Occipital lobe (tissue), 2 donors: ENCODE data around the gene C4orf51. TPM values are rescaled to one million over a fixed set of nuclear protein-coding genes. Genes with fewer than 3 reads are reported as not detected.

Experiments used
- DNase-seq: peaks from one replicate; lab custom pipeline; 2025; lab: John Stamatoyannopoulos, UW
- total RNA-seq: library from RNA; depleted of rRNA; stranded (reverse); fragments of >200 nt; gene quantifications from one replicate; pipeline ENCODE4 v1.2.3, GENCODE V29; 2014

Gene C4orf51
- total RNA-seq, 1 donor from 2014 or later: not detected

DNA sequence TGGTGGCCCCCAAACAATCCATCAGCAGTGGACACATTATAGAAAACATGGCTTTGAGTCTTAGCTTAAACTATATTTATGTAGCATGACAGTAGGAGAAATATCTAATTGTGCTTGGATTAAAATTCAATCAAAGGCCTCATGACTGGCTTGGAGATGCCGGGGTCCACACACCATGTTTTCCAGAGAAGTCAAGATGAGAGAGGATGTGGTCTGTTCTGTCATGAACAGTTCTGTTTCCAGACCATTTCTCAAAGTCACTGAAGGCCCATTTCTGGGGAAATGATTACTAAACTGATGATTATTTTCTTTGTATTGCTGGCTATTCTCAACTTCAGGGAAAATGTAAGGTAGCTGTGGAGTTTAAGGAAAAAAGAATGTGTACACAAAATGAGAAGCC, 76.3 kb downstream of the C4orf51 start:
- no peak for DNase-seq

- no peak for DNase-seq
Observed at GRCh38 chr4:145757188-145757587, 77.2 kb downstream of the C4orf51 start.

DNA sequence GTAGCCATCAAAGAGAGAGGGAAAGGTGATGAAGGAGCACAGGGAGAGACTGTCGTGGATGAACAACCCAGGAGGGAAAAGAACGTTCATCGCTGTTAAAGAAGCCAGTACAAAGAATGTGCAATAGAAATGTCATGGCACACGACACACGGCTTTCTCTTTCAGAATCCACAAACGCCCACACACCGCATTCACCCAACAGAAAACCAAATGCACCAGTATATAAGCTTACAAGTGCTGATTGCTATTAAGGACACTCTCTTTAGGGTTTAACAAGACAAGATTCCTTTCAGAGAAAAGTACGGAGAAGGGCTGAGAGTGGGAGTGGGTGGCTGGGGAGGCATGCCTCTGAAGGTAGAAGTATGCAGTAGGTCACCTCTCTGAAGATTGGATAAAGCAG, 80.2 kb downstream of the C4orf51 start:
- no peak for DNase-seq

DNA sequence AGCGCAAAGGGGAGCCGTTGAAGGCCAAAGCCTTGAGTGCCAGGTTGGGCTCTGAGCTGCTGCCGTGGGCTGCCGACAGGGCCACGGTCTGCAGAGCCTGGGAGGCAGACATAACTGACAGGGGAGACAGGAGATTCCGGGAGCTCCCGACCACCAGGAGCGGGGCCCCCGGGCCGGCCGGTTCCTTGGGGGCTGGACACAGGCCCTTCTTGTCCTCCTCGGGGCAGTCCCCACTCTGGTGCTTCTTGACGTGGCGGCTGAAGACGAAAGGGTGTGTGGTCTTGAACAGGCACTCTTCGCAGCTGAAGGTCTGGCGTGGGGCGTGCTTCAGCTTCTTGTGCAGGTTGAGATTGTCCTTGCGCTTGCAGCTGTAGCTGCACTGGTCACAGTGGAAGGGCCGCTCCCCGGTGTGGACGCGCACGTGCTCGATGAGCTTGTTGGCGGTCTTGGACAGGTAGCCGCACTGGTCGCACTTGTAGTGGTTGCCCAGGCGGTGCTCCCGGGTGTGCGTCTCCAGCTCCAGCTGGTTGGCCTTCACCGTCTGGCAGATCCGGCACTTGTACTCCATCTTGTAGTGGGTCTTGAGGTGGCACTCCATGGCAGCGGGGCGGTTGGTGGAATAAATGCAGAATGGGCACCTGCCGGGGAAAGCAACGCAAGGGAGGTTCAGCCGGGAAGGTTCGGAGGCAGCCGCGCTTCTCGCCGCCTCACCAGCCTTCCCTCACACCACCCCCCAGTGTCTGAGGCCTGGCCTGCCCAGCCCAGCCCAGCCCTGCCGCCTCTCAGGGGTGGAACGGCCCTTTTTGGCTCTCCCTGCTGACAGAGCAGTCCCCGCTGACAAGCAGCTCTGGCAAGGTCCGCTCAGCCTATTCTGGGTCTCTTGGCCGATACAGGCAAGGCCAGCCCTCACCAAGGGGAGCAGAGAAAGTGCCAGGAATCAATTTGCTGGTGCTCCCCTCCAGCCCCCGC, 81.3 kb downstream of the C4orf51 start:
- DNase-seq: no peak

- no peak for DNase-seq
Observed at GRCh38 chr4:145762719-145763118, 82.8 kb downstream of the C4orf51 start.

GRCh38 chr4:145763399-145763798, 83.5 kb downstream of the C4orf51 start:
- DNase-seq: no peak

GRCh38 chr4:145766273-145766672, 86.3 kb downstream of the C4orf51 start:
- no peak for DNase-seq

GRCh38 chr4:145769450-145770037, 89.6 kb downstream of the C4orf51 start:
- DNase-seq: no peak

- no peak for DNase-seq
Observed at GRCh38 chr4:145770124-145770523, 90.2 kb downstream of the C4orf51 start.

DNA sequence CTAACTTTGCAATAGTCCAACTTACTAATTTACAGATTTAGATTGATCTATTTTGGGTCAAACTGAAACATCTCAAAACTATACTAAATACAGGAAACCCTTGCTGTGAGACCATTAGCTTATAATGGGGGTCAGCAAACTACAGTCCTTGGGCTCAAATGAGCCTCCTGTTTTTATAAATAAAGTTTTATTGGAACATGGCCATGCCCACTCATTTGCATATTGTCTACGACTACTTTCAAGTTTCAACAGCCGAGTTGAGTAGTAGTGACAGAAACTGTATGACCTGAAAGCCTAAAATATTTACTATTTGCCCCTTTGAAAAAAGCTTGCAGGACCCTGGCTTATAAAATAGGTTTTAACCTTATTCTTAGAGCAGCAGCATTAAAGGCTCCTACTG, 92.4 kb downstream of the C4orf51 start:
- DNase-seq: no peak

DNA sequence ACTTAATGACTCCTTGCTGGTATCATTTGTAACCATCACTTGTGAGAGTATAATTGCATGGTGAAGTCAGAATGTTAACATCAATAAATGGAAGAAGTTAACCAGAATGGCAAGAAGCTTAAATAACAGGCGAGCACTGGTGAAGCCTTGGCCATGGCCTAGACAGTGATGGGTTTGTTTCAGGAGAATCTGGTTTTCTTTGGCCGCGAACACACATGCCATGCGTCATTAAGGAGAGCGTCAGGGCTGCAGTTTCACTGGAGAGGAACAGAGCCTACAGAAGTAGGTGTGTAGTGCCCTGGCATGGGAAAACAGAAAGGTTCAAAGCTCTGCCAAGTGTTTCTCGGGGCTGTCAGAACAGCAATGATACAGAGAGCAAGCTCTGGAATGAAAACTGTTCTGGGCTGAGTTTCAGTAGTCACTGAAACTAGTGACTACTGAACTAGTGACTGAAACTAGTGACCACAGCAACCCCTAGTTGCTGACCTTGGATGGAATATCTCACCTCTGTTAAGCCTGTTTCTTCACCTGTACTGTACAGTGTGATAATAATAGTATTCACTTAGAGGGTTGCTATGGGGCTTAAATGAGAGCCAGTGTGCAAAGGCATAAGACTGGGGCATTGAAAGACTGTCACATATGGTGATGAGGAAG, 93.8 kb downstream of the C4orf51 start:
- no peak for DNase-seq

- DNase-seq: no peak
Observed at GRCh38 chr4:145774473-145774872, 94.5 kb downstream of the C4orf51 start.

- DNase-seq: no peak
Observed at GRCh38 chr4:145775406-145775805, 95.5 kb downstream of the C4orf51 start.

DNA sequence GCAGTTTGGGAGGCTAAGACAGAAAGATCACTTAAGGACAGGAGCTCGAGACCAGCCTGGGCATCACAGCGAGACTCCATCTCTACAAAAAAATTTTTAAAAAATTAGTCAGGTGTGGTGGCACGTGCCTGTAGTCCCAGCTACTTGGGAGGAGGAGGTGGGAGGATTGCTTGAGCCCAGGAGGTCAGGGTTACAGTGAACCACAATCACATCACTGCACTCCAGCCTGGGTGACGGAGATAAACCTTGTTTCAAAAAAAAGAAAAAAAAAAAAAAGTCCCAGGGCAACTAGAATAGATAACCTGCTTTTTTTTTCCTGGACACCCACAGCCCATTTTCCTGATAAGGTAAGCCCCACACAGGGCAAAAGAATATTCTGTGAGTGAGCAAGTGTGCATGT, 96.3 kb downstream of the C4orf51 start:
- no peak for DNase-seq

- no peak for DNase-seq
Observed at GRCh38 chr4:145779319-145779801, 99.4 kb downstream of the C4orf51 start.

DNA sequence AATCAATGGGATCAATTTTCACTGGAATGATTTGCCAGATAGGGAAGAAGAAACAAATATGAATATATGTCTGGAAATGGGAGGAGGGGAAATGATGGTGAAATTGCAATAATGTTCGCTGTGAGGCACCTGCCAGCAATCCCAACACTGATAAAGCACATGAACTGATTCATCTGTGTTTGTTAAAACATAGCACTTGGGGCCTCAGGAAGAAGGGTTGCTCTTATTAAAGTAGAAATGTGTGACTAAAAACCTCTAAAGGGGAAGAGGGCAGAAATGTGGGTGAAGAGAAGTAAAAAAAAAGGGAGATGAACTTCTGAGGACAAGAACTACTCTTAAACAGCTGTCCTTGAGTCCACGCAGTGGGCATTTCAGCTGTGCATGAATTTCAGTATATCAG, 101.4 kb downstream of the C4orf51 start:
- no peak for DNase-seq

Other genes with a start within 250 kb of the C4orf51 start
- 18.4 TPM for gene SMAD1, start 198.3 kb upstream of the C4orf51 start, total RNA-seq
- 10.6 TPM for gene MMAA, start 60.8 kb upstream of the C4orf51 start, total RNA-seq